ENCODE data around the gene SCYL2. TPM values are rescaled to one million over a fixed set of nuclear protein-coding genes. Genes with fewer than 3 reads are reported as not detected.
"Not testable (repeated sequence)": the region's sequence is repeated elsewhere in the genome, so short reads cannot be mapped to it uniquely, and the experiment has no call there.

Gene SCYL2
- total RNA-seq, 1 experiment from 2014 or later = 37.1 TPM

GRCh38 chr12:100265732-100266584, 1.0 kb upstream of the SCYL2 start:
- no peak for DNase-seq (ENCODE audit: low read depth)

DNA sequence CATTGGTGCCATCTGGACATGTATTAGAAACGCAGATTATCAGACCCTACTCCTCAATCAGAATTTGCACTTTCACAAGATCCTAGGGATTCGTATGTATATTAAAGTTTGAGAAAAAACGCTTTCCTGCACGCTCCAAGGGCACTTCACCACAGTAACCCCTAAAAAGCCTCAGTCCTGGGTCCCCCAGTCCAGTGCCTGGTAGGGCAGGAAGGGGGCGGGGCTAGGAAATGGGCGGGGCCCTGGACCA, 467 bp upstream of the SCYL2 start:
- no peak for DNase-seq (ENCODE audit: low read depth)

DNA sequence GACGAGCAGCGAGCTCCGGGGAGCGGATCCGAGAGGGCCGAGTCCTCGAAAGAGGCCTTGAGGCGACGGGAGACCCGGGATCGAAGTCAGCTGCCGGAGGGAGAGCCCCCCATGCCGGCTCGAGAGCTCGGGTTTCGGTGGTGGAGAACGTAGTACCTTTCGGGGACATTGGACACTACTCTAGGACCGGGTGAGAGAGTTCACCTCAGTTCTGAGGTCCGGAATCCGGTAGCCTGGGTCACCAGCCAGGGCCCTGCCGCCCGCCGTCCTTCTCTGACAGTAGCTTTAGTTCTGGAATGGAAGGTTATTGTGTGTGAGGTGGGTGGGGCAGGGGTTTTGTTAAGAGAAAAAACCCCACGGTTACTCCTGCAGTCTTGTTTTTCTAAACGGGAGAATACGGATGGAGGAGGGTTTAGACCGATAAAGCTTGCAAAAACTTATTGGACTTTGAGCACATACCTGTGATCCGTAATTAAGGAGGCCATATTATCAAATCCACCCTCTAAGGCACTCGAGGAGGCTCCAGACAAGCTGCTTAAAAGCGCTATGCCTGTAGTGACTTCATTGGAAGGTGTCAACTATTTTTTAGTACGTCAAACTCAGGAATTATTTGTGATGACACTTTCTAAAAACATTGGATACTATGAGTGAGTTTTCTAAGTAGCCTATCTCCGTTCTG, 765 bp downstream of the SCYL2 start:
- peak; percentile 3 for DNase-seq (ENCODE audit: low read depth)

- DNase-seq (ENCODE audit: low read depth) = peak; percentile 4
Observed at GRCh38 chr12:100268835-100269564, 2.0 kb downstream of the SCYL2 start.

DNA sequence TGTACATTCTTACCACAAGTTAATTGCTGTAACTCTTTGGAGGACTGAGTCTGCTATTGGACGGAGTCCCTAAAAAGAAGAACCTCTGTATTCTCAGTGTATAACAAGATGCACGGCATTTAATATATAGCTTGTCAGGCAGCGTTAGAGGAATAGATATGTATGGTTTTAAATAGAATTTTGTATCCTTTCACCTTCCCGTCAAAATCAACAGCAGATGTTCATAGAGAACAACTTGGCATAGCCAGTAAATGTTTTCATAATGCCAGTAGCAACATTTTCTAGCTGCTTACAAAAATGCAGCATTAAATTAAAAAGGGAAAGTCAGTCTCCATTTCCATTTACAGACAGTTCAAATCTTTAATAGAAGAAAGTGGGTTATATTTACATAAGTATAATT, 6.8 kb downstream of the SCYL2 start:
- DNase-seq (ENCODE audit: low read depth) = no peak

- no peak for DNase-seq (ENCODE audit: low read depth)
Observed at GRCh38 chr12:100274291-100274690, 7.3 kb downstream of the SCYL2 start.

GRCh38 chr12:100279159-100279558, 12.2 kb downstream of the SCYL2 start:
- no peak for DNase-seq (ENCODE audit: low read depth)

DNA sequence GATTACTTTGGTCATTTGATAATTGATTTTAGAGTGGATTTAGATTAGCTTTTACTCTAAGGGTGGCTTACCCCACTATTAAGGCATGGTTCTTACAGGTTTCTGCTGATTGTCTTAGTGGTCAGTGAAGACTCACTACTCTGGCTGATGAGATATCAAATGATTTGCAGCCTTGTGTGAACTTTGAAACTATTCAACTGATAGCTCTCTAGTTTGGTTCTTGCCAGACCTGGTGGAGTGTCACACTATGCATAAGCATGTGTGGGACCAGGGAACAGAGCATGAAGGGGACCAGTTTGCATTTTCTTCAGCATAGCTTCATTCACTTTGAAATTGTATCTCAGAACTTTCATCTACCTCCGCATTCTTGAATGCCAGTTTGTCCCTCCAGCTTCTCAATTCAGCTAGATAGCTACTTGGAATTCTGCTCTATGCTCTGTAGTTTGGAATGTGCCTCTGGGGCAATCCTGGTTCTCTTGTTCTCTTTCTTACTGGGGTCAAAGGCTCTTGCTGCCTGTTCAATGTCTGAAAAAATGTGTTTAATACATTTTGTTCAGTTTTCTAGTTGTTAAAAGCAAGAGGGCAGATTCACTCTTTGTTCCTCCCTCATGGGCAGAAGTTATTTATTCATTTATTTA, 12.7 kb downstream of the SCYL2 start:
- DNase-seq (ENCODE audit: low read depth) = peak; percentile 2

DNA sequence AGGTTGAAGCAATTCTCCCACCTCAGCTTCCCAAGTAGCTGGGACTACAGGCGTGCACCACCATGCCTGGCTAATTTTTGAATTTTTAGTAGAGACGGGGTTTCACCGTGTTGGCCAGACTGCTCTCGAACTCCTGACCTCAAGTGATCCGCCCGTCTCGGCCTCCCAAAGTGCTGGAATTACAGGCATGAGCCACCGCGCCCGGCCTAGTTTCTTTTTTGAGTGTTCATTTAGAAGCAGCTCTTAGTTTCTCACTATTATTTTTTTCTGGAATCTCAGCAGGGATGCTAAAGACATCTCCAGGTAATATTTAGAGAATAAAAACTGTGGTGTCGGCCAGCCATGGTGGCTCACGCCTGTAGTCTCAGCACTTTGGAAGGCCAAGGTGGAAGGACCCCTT, 17.6 kb downstream of the SCYL2 start:
- DNase-seq (ENCODE audit: low read depth) = not testable (repeated sequence)

DNA sequence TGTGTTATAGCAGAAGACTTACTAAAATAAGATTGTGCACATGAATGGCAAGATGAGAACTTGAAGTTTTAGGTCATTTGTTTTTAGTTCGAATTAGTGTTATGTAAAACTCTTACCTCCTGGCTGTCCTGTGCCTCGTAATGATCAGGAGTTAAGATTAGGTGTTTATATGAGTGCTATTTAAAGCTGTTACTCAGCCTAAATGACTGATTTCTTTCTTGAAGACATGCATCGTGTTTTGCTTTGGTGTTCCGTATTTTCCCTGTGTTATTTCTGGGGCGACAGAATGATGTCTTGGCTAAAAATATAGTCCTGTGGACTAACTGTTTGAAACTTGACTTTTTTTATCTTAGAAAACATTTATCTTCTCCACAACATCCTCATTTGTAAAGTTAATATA, 22.1 kb downstream of the SCYL2 start:
- no peak for DNase-seq (ENCODE audit: low read depth)

DNA sequence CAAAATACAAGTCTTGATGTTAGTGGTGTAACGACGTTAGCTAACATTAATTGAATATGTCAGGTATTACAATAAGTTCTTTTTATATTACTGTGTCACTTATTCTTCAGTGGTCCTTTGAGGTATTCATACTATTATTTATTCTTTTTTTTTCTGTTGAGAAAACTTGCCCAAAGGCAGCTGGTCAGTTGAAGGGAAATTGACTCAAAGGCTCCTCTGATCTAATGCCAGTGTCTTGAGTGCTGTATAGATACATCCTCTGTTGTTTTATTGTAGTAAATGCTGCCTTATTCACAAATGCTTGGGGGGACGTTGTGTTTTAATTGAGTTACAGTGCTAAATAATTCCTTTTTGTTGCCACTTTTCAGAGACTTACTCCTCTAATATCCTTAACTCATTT, 23.0 kb downstream of the SCYL2 start:
- DNase-seq (ENCODE audit: low read depth) = peak; percentile 1

DNA sequence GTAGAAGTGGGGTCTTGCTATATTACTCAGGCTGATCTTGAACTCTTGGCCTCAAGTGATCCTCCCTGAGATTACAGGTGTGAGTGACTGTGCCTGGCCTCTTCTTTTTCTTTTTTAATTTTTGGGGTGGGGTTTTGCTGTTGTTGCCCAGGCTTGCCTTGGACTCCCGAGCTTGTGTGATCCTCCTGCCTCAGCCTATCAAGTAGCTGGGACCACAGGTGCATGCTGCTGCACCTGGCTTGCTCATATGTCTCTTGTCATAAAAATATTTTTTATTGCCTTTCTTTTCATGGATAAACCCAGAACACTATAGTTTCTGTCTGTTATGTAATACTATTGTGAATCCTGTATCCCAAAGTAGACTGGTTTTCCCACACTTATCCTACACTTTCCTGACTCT, 26.0 kb downstream of the SCYL2 start:
- no peak for DNase-seq (ENCODE audit: low read depth)

DNA sequence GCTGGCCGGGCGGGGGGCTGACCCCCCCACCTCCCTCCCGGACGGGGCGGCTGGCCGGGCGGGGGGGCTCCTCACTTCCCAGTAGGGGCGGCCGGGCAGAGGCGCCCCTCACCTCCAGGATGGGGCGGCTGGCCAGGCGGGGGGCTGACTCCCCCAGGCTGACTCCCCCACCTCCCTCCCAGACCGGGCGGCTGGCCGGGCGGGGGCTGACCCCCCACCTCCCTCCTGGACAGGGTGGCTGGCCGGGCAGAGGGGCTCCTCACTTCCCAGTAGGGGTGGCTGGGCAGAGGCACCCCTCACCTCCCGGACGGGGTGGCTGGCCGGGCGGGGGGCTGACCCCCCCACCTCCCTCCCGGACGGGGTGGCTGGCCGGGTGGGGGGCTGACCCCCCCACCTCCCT, 27.4 kb downstream of the SCYL2 start:
- DNase-seq (ENCODE audit: low read depth) = not testable (repeated sequence)

GRCh38 chr12:100295764-100296555, 29.0 kb downstream of the SCYL2 start:
- peak; percentile 5 for DNase-seq (ENCODE audit: low read depth)

DNA sequence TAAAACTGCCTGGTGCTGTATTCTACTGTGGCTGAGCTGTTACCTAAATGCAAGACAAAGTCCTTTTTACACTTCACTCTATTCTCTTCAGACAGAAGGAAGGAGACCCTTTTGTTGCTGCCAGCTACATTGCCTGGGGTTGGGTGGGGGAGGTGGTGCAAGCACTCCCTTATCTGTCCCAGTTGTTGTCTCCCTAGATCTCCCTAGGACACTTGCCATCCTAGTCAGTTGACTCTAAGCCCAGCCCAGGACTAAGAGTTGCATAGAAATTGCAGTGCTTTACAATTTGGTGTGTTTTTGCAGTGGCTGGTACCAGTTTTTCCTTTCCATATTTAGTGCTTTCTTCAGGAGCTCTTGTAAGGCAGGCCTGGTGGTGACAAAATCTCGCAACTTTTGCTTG, 35.1 kb downstream of the SCYL2 start:
- no peak for DNase-seq (ENCODE audit: low read depth)

GRCh38 chr12:100303831-100304230, 36.9 kb downstream of the SCYL2 start:
- DNase-seq (ENCODE audit: low read depth) = no peak

DNA sequence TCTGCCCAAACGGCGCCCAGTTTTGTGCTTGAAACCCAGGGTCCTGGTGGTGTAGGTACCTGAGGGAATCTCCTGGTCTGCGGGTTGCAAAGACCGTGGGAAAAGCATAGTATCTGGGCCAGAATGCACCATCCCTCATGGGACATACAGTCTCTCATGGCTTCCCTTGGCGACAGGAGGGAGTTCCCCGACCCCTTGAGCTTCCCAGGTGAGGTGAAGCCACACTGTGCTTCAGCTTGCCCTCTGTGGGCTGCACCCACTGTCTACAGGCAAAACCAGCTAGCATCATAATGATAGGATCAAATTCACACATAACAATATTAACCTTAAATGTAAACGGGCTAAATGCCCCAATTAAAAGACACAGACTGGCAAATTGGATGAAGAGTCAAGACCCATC, 37.4 kb downstream of the SCYL2 start:
- not testable (repeated sequence) for DNase-seq (ENCODE audit: low read depth)

GRCh38 chr12:100308138-100308537, 41.2 kb downstream of the SCYL2 start:
- not testable (repeated sequence) for DNase-seq (ENCODE audit: low read depth)

- no peak for DNase-seq (ENCODE audit: low read depth)
Observed at GRCh38 chr12:100311317-100311716, 44.3 kb downstream of the SCYL2 start.

- no peak for DNase-seq (ENCODE audit: low read depth)
Observed at GRCh38 chr12:100317371-100317770, 50.4 kb downstream of the SCYL2 start.

GRCh38 chr12:100324498-100324897, 57.5 kb downstream of the SCYL2 start:
- DNase-seq (ENCODE audit: low read depth) = no peak

DNA sequence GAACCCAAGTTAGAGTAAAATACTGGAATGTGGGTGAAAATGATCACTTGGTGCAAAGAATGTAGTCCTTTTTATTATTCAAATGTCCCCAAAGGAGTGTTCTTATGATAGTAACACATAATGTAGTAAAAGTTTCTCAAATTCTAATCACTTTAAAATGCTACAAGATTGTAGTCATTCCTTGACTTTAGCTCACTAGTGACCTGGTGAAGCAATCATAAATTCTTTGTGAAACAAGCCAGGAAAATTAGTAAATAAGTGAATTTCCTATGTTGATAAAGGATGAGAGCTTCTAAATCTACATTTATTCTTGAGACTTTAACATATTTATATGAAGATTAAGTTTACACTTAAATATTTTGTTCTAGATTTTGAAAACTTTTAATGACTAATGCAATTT, 59.2 kb downstream of the SCYL2 start:
- no peak for DNase-seq (ENCODE audit: low read depth)
